Activated naive CD4-positive, alpha-beta T cell treated with anti-CD3 and anti-CD28 coated beads, Interleukin-2, amount 10 ng/mL, durations not matched to agents 7 days and 5 days (primary cell): ENCODE data around the gene PCAT6.

ENCODE experiments used
- CTCF ChIA-PET: fragments of 350-600 bp; sonication (Branson Sonifier 250); formaldehyde crosslinking; loops from one replicate; lab custom pipeline; 2021; ENCODE audit warnings: antibody characterized with exemption; lab: Charles Lee
- DNase-seq: peaks from one replicate; pipeline ENCODE4 v3.0.0-alpha.2; 2020
- H3K27ac Mint-ChIP-seq: one replicate; pipeline ENCODE4 v1.8.0; 2021; ENCODE audit warnings: mild to moderate bottlenecking, moderate library complexity, mixed read lengths
- H3K27me3 Mint-ChIP-seq: one replicate; pipeline ENCODE4 v1.8.0; 2021; ENCODE audit warnings: mild to moderate bottlenecking, mixed read lengths
- H3K36me3 Mint-ChIP-seq: one replicate; pipeline ENCODE4 v1.8.0; 2021; ENCODE audit warnings: mixed read lengths
- H3K4me1 Mint-ChIP-seq: one replicate; pipeline ENCODE4 v1.8.0; 2021; ENCODE audit warnings: mixed read lengths
- H3K4me3 Mint-ChIP-seq: one replicate; pipeline ENCODE4 v1.8.0; 2021; ENCODE audit warnings: mild to moderate bottlenecking, moderate library complexity, mixed read lengths
- H3K9me3 Mint-ChIP-seq: one replicate; pipeline ENCODE4 v1.8.0; 2021; ENCODE audit warnings: mixed read lengths

Gene PCAT6

DNA sequence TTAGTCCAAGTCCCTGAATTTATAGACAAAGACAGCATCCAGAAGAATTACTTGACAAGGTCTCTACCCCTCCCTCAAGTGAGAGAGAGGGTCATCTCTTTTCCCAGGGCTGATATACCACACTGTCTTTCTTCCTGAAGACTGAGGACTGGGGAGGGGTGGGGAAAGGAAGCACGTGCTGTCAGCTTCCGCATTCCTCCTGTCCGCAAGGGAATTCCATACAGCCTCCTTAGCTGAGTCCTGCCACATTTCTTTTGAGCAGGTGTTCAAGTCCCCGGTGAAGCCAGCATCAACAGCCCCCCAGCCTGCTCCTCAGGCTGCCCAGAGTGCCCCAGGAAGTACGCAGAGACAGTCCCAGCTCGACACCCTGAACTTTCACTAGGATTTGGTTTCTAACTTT, 34.2 kb downstream of the PCAT6 start:
- no peak overlapping the region for H3K4me3 Mint-ChIP-seq
- H3K9me3 Mint-ChIP-seq = no peaks in the 10 kb centered on the region
- DNase-seq = no peak
- CTCF ChIA-PET = no interaction called here
- H3K27ac Mint-ChIP-seq = no peak overlapping the region
- H3K4me1 Mint-ChIP-seq = peaks cover 4% of the 10 kb centered on the region
- H3K27me3 Mint-ChIP-seq = peaks cover 16% of the 10 kb centered on the region
- H3K36me3 Mint-ChIP-seq = no peaks in the 10 kb centered on the region

- no peak overlapping the region for H3K4me3 Mint-ChIP-seq
- CTCF ChIA-PET = interaction anchor here (0.7 to 1.0 kb wide), 2 partner anchors 13 to 66 kb away, joined by 3 read pairs; no protein-coding TSS in a partner anchor
- no peak for DNase-seq
- peaks cover 18% of the 10 kb centered on the region for H3K27me3 Mint-ChIP-seq
- no peaks in the 10 kb centered on the region for H3K36me3 Mint-ChIP-seq
- H3K27ac Mint-ChIP-seq = peak overlapping the region; percentile 13
- no peaks in the 10 kb centered on the region for H3K9me3 Mint-ChIP-seq
- H3K4me1 Mint-ChIP-seq = peaks cover 4% of the 10 kb centered on the region
Measured at GRCh38 chr1:202848191-202848542, 37.4 kb downstream of the PCAT6 start.

- Mint-ChIP-seq H3K4me3 (no peak overlapping the region), H3K27me3 (peaks cover 5% of the 10 kb centered on the region), H3K27ac (no peak overlapping the region), H3K36me3 (no peaks in the 10 kb centered on the region), H3K4me1 (peaks cover 4% of the 10 kb centered on the region), H3K9me3 (no peaks in the 10 kb centered on the region)
- no peak for DNase-seq
- CTCF ChIA-PET = interaction anchor here (0.9 to 1.9 kb wide), 4 partner anchors 12 to 118 kb away, joined by 3 to 11 read pairs (median 3); no protein-coding TSS in a partner anchor
Measured at GRCh38 chr1:202850593-202851362, 40.0 kb downstream of the PCAT6 start.

GRCh38 chr1:202852163-202852904, 41.6 kb downstream of the PCAT6 start:
- Mint-ChIP-seq H3K36me3 (no peaks in the 10 kb centered on the region), H3K27ac (no peak overlapping the region), H3K4me3 (no peak overlapping the region), H3K27me3 (peaks cover 7% of the 10 kb centered on the region), H3K9me3 (no peaks in the 10 kb centered on the region), H3K4me1 (peaks cover 4% of the 10 kb centered on the region)
- peak; percentile 69 for DNase-seq
- CTCF ChIA-PET = interaction anchor here (0.8 to 1.9 kb wide), 9 partner anchors 14 to 120 kb away, joined by 3 to 11 read pairs (median 3); no protein-coding TSS in a partner anchor

- no peak overlapping the region for H3K4me3 Mint-ChIP-seq
- no peak for DNase-seq
- CTCF ChIA-PET = interaction anchor here (1.6 kb wide), 1 partner anchor 105 kb away, joined by 4 read pairs; no protein-coding TSS in a partner anchor
- no peaks in the 10 kb centered on the region for H3K9me3 Mint-ChIP-seq
- no peak overlapping the region for H3K27ac Mint-ChIP-seq
- H3K4me1 Mint-ChIP-seq = peaks cover 2% of the 10 kb centered on the region
- H3K36me3 Mint-ChIP-seq = no peaks in the 10 kb centered on the region
- H3K27me3 Mint-ChIP-seq = peaks cover 31% of the 10 kb centered on the region
Measured at GRCh38 chr1:202854787-202855186, 44.0 kb downstream of the PCAT6 start.

- CTCF ChIA-PET = interaction anchor here (1.7 kb wide), 1 partner anchor 21 kb away, joined by 3 read pairs; no protein-coding TSS in a partner anchor
- H3K4me3 Mint-ChIP-seq = no peak overlapping the region
- DNase-seq = no peak
- no peaks in the 10 kb centered on the region for H3K36me3 Mint-ChIP-seq
- H3K9me3 Mint-ChIP-seq = no peaks in the 10 kb centered on the region
- peaks cover 5% of the 10 kb centered on the region for H3K4me1 Mint-ChIP-seq
- no peak overlapping the region for H3K27ac Mint-ChIP-seq
- peaks cover 44% of the 10 kb centered on the region for H3K27me3 Mint-ChIP-seq
Measured at GRCh38 chr1:202856014-202856413, 45.3 kb downstream of the PCAT6 start.

DNA sequence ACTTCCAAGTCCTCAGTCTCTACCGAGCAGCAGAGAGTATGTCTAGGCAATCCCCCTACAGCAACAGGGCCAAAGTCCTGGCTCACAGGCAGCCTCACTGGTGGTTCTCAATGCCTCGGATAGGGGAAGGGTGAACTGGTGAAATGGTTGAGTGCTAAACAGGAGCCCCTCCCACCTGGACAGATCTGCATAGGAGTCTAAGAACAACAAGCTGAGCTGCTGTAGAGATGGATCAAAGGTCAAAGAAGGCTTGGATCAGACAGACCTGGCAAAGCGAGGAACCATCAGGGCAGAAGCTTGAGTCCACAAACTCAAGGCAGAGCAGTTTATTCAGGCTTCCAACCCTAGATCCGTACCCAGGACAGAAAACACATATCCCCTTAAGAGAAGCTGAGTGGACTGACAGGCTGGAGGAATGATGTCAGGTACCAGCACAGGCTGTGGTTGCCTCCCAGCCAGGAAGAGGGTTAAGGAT, 46.4 kb downstream of the PCAT6 start:
- Mint-ChIP-seq H3K27me3 (peaks cover 55% of the 10 kb centered on the region), H3K36me3 (no peaks in the 10 kb centered on the region), H3K27ac (no peak overlapping the region), H3K9me3 (no peaks in the 10 kb centered on the region), H3K4me3 (no peak overlapping the region), H3K4me1 (peaks cover 13% of the 10 kb centered on the region)
- DNase-seq = no peak
- CTCF ChIA-PET = interaction anchor here (1.7 kb wide), 1 partner anchor 19 kb away, joined by 3 read pairs; no protein-coding TSS in a partner anchor

- H3K4me3 Mint-ChIP-seq = no peak overlapping the region
- H3K9me3 Mint-ChIP-seq = no peaks in the 10 kb centered on the region
- CTCF ChIA-PET = no interaction called here
- H3K4me1 Mint-ChIP-seq = peaks cover 14% of the 10 kb centered on the region
- H3K36me3 Mint-ChIP-seq = no peaks in the 10 kb centered on the region
- H3K27ac Mint-ChIP-seq = no peak overlapping the region
- peaks cover 64% of the 10 kb centered on the region for H3K27me3 Mint-ChIP-seq
- DNase-seq = no peak
Measured at GRCh38 chr1:202858331-202858730, 47.6 kb downstream of the PCAT6 start.

GRCh38 chr1:202858789-202859414, 48.1 kb downstream of the PCAT6 start:
- no peak overlapping the region for H3K4me3 Mint-ChIP-seq
- H3K27me3 Mint-ChIP-seq = peaks cover 68% of the 10 kb centered on the region
- H3K9me3 Mint-ChIP-seq = no peaks in the 10 kb centered on the region
- no peak for DNase-seq
- H3K36me3 Mint-ChIP-seq = no peaks in the 10 kb centered on the region
- CTCF ChIA-PET = interaction anchor here (1.0 kb wide), 1 partner anchor 233 kb away, joined by 3 read pairs; no protein-coding TSS in a partner anchor
- no peak overlapping the region for H3K27ac Mint-ChIP-seq
- peaks cover 14% of the 10 kb centered on the region for H3K4me1 Mint-ChIP-seq

GRCh38 chr1:202860744-202861419, 50.1 kb downstream of the PCAT6 start:
- no peak overlapping the region for H3K27ac Mint-ChIP-seq

More at GRCh38 chr1:202860744-202861419, 50.1 kb downstream of the PCAT6 start:
- H3K9me3 Mint-ChIP-seq = no peaks in the 10 kb centered on the region
- peaks cover 85% of the 10 kb centered on the region for H3K27me3 Mint-ChIP-seq
- H3K4me3 Mint-ChIP-seq = peak overlapping the region; percentile 71
- DNase-seq = peak; percentile 46
- H3K4me1 Mint-ChIP-seq = peaks cover 14% of the 10 kb centered on the region
- no peaks in the 10 kb centered on the region for H3K36me3 Mint-ChIP-seq
- CTCF ChIA-PET = interaction anchor here (0.8 kb wide), 1 partner anchor 104 kb away, joined by 3 read pairs; no protein-coding TSS in a partner anchor
